Neural cell (in vitro differentiated cells): ENCODE data around the gene FOXK1. TPM values are rescaled to one million over a fixed set of nuclear protein-coding genes. Genes with fewer than 3 reads are reported as not detected.

Experiments
- H2AFZ ChIP-seq: fragments of 200-600, 300-800 bp; sonication (generic), shearing (Covaris generic); 2 replicates; pipeline ENCODE4 v1.6.0; 2014; ENCODE audit warnings: low read depth, mild to moderate bottlenecking, antibody characterized with exemption, low read length, moderate library complexity
- H3F3A ChIP-seq: fragments of 200-600 bp; shearing (Covaris generic); 2 replicates; pipeline ENCODE4 v1.6.1; 2016; ENCODE audit warnings: mild to moderate bottlenecking, moderate library complexity, mixed read lengths, antibody characterized with exemption, low read length; ENCODE audit not compliant: insufficient read depth, poor library complexity, severe bottlenecking
- H3K27ac ChIP-seq: fragments of 200-600, 300-800 bp; sonication (generic), shearing (Covaris generic); 2 replicates; pipeline ENCODE4 v1.5.1; 2014; ENCODE audit warnings: mild to moderate bottlenecking, low read length, moderate library complexity
- H3K27me3 ChIP-seq: fragments of 300-800, 200-600 bp; sonication (generic), shearing (Covaris generic); 2 replicates; pipeline ENCODE4 v1.6.0; 2014; ENCODE audit warnings: mild to moderate bottlenecking, low read depth, low read length, moderate library complexity; ENCODE audit not compliant: insufficient read depth
- H3K36me3 ChIP-seq: fragments of 300-800, 200-600 bp; sonication (generic), shearing (Covaris generic); 2 replicates; pipeline ENCODE4 v1.5.1; 2014; ENCODE audit warnings: mild to moderate bottlenecking, antibody characterized with exemption, low read length, moderate library complexity; ENCODE audit not compliant: insufficient read depth
- H3K4me2 ChIP-seq: fragments of 300-800, 200-600 bp; sonication (generic), shearing (Covaris generic); 2 replicates; pipeline ENCODE4 v1.6.0; 2014; ENCODE audit warnings: mild to moderate bottlenecking, low read length
- H3K4me3 ChIP-seq: fragments of 300-800, 200-600 bp; sonication (generic), shearing (Covaris generic); 2 replicates; pipeline ENCODE4 v1.5.1; 2014; ENCODE audit warnings: mild to moderate bottlenecking, low read length, moderate library complexity
- H3K79me2 ChIP-seq: fragments of 200-600 bp; shearing (Covaris generic); replicated peaks from 2 replicates; pipeline ENCODE4 v1.6.0; 2014; ENCODE audit warnings: mild to moderate bottlenecking, low read length, moderate library complexity; ENCODE audit not compliant: insufficient read depth
- H3K9ac ChIP-seq: fragments of 300-800, 200-600 bp; sonication (generic), shearing (Covaris generic); 2 replicates; pipeline ENCODE4 v1.6.1; 2016; ENCODE audit warnings: mild to moderate bottlenecking, low read length, mixed read lengths
- H3K9me2 ChIP-seq: fragments of 200-600 bp; shearing (Covaris generic); 2 replicates; pipeline ENCODE4 v1.6.1; 2016; ENCODE audit warnings: mild to moderate bottlenecking, low read length, mixed read lengths; ENCODE audit not compliant: insufficient read depth
- H3K9me3 ChIP-seq: fragments of 200-600, 300-800 bp; sonication (generic), shearing (Covaris generic); 2 replicates; pipeline ENCODE4 v1.6.1; 2016; ENCODE audit warnings: mild to moderate bottlenecking, mixed run types, low read length, moderate library complexity, mixed read lengths
- H4K20me1 ChIP-seq: fragments of 200-600 bp; shearing (Covaris generic); 2 replicates; pipeline ENCODE4 v1.6.1; 2016; ENCODE audit warnings: mild to moderate bottlenecking, mixed run types; ENCODE audit not compliant: insufficient read depth
- CTCF ChIP-seq: fragments of 450-650 bp; IDR thresholded peaks from 2 replicates; pipeline ENCODE4 v1.5.1; 2014; ENCODE audit warnings: antibody characterized with exemption, mild to moderate bottlenecking, moderate library complexity; ENCODE audit not compliant: poor library complexity, severe bottlenecking
- EP300 ChIP-seq: fragments of 450-650 bp; conservative IDR thresholded peaks from 2 replicates; pipeline ENCODE4 v1.6.1; 2014; ENCODE audit warnings: antibody characterized with exemption, mild to moderate bottlenecking, moderate library complexity; ENCODE audit not compliant: poor library complexity, severe bottlenecking
- EZH2 ChIP-seq: fragments of 200-600, 300-800 bp; shearing (Covaris generic), sonication (generic); IDR thresholded peaks from 2 replicates; pipeline ENCODE4 v1.6.1; 2014; ENCODE audit warnings: antibody characterized with exemption, low read length, borderline replicate concordance, mild to moderate bottlenecking; ENCODE audit not compliant: insufficient read depth, poor library complexity, severe bottlenecking
- MXI1 ChIP-seq: fragments of 450-650 bp; conservative IDR thresholded peaks from 2 replicates; pipeline ENCODE4 v1.6.1; 2014; ENCODE audit warnings: antibody characterized with exemption, mild to moderate bottlenecking; ENCODE audit not compliant: poor library complexity, severe bottlenecking
- POLR2AphosphoS5 ChIP-seq: IDR thresholded peaks from 2 replicates; pipeline ENCODE4 v1.6.1; 2012
- RAD21 ChIP-seq: fragments of 450-650 bp; conservative IDR thresholded peaks from 2 replicates; pipeline ENCODE4 v1.6.1; 2014; ENCODE audit warnings: antibody characterized with exemption, mild to moderate bottlenecking, moderate library complexity
- REST ChIP-seq: IDR thresholded peaks from 2 replicates; pipeline ENCODE4 v1.6.1; 2012; ENCODE audit warnings: borderline replicate concordance
- SMC3 ChIP-seq: fragments of 450-650 bp; conservative IDR thresholded peaks from 2 replicates; pipeline ENCODE4 v1.6.1; 2014; ENCODE audit warnings: antibody characterized with exemption, mild to moderate bottlenecking, moderate library complexity; ENCODE audit not compliant: poor library complexity
- TAF1 ChIP-seq: IDR thresholded peaks from 2 replicates; pipeline ENCODE4 v1.6.1; 2012; ENCODE audit warnings: low read depth
- polyA plus RNA-seq: library from polyadenylated mRNA; depleted of rRNA; stranded (reverse); fragments of >200 nt; gene quantifications from 2 replicates; pipeline ENCODE4 v1.2.3, GENCODE V29; 2014

FOXK1 gene
- polyA plus RNA-seq, 1 donor from 2014 or later, result 7.4 TPM

GRCh38 chr7:4742852-4743251 is 60.8 kb downstream of the FOXK1 start:
- H3K9ac ChIP-seq, result no peak overlapping the region
- H3K36me3 ChIP-seq, result no peaks in the 10 kb centered on the region
- H3K9me2 ChIP-seq, result no peaks in the 10 kb centered on the region
- no peaks in the 10 kb centered on the region for H4K20me1 ChIP-seq
- H3K9me3 ChIP-seq, result no peaks in the 10 kb centered on the region
- H3F3A ChIP-seq, result no peaks in the 10 kb centered on the region
- no peak overlapping the region for H2AFZ ChIP-seq
- TF ChIP-seq EZH2 (no peak), CTCF (no peak), MXI1 (no peak), SMC3 (no peak), TAF1 (no peak)
- H3K4me2 ChIP-seq, result no peak overlapping the region
- H3K4me3 ChIP-seq, result no peak overlapping the region
- no peak overlapping the region for H3K27ac ChIP-seq
- no peaks in the 10 kb centered on the region for H3K27me3 ChIP-seq
- H3K79me2 ChIP-seq, result no peaks in the 10 kb centered on the region

- Histone ChIP-seq H3K4me2 (no peak overlapping the region), H3K79me2 (no peaks in the 10 kb centered on the region)
These were observed 62.5 kb downstream of the FOXK1 start for GRCh38 chr7:4744391-4745264.

More at GRCh38 chr7:4744391-4745264, 62.5 kb downstream of the FOXK1 start:
- no peaks in the 10 kb centered on the region for H3F3A ChIP-seq
- no peaks in the 10 kb centered on the region for H3K9me2 ChIP-seq
- H2AFZ ChIP-seq, result no peak overlapping the region
- H3K9ac ChIP-seq, result peak overlapping the region; percentile 20
- no peaks in the 10 kb centered on the region for H3K27me3 ChIP-seq
- TF ChIP-seq RAD21 (no peak), POLR2AphosphoS5 (no peak), CTCF (no peak), TAF1 (no peak), EP300 (no peak), REST (no peak), MXI1 (no peak), EZH2 (no peak), SMC3 (no peak)
- no peak overlapping the region for H3K27ac ChIP-seq
- no peaks in the 10 kb centered on the region for H3K9me3 ChIP-seq
- H3K4me3 ChIP-seq, result peak overlapping the region; percentile 16
- H3K36me3 ChIP-seq, result no peaks in the 10 kb centered on the region
- no peaks in the 10 kb centered on the region for H4K20me1 ChIP-seq
